NCI-H2227 (cell line): Measurements from ENCODE around the gene TGM2.

Experiments
- DNase-seq: peaks from one replicate; lab custom pipeline; 2025; ENCODE audit not compliant: unreplicated experiment; lab: John Stamatoyannopoulos, UW

TGM2 gene

DNA sequence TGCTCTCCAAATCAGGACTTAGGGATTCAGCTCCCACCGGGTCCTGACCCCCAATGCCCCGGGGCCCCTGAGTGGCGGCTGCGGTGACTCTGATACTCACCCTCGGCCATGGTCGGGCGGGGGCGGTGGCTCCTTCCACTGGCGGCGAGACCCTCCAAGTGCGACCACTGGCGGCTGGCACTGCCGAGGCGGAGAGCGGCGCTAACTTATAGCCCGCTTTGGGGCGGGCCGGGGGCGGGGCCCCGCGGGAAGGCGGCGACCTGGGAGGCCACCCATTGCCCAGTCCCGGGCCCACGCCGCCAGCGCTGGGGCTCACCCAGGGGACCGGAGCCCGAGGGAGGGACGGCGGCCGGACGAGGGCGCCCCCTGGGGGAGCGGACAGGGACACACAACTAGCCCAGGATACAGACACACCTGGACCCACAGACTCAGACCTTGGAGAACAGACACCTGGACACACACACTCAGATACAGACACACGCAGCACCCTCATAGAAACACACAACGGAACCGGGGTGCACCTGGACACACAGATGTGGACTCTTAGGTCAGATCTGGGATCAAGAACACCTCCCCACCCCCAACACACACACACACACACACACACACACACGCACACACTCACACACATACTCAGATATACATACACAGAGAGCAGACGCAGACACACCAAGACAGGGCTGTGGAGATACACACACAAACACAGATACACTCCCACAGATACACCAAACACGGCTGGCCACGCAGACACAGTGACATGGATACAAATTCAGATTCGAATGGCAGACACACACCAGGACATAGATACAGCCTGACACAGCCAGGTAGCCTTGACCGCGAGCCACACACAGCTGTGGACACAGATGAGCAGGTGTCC, at the start of gene TGM2:
TGM2 (minus strand) TSS at position 182 of the 877 bp plus-strand sequence; CDS start at position 110, 72 bp downstream.
- peak; percentile 65 for DNase-seq

DNA sequence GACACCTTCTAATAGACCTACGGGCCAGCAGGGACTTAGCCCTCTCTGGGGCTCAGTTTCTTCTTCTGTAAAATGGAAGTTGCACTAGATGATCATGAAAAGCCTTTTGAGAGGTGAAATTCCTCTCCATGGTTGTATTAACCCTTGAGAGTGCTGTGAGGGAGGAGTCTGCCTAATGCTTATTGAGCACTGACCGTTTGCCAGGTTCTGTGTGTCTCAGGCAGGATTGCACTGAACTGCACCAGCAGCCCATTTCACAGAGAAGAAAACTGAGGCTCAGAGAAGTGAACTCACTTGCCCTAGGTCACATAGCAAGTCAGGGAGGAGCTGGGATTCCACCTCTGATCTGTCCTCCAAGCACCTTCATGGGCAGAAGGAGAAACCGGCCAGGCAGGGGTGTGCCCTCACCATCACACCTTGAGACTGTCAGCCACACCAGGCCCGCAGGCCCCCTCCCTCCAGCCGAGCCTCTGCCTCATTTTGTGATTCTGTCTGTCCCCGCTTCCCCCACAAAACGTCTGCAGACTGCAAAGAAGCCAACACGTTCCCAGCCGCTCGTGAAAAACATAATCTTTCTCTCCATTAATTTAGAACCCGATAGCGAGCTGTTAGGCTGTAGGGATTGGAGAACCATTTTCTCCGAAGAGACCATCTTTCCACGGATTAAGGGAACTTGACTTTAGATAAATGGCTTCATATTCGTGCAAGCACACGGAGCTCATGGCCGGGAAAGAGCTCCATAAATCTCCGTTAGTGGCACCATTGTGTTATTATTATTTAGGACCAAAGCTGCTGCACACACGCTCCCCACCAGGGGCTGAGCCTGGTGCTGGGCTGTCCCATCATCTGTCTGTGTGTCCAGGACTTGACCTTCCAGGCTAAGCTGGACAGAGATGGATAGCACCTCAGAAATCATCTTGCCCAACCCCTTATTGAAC, 49.5 kb upstream of the TGM2 start:
- DNase-seq: no peak

DNA sequence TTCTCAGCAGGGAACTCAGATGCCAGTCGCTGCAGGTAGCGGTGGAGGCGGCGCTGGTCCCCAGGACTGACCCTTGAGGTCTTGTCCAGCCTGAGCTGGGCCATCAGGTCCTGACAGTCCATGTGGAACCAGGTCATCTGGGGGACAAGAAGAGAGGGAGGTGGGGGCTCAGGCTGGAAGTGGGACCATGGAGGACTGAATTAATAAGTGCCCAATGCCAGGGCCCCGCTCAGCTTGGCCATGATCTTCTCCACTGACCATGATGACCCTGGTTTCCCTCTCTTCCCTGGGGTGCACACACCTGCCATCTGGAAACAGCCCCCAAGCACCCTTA, 48.5 kb upstream of the TGM2 start:
- no peak for DNase-seq

DNA sequence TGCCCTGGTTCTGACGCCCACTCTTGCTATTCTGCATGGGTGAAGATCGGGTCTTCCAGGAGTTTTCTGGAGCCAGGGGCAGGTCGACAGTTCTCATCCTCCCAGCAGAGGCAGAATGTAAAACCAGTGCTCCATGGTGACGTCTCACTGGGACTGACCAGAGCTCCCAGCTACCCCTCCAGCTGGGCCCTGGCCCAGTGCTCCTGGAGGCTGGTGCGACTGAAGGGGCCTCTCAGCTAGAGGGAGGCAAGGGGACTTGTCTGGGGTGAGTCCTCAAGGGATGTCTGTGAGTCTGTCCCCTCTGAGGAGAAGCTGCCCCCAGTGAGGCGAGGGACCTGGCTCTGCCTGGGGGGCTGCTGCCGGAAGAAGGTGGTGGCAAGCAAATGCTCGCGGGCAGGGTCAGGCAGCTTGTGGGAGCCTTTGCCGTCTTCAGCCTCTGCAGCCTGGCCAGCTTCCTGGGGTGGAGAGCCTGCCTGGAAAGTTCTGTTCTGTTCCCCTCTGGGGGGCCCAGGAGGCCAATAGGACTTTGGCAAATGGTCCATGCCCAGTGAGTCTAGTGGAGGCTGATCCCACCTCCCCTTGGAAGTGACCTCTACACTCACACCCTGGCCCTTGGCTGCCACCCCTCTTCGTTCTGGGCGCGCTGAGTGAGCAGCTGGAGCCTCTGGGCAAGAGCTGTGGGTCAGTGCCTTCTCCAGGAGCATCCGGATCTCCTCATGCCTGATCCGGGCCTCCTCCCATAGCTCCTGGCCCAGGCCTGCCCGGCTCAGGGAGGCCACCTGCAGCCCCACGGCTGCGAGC, 47.9 kb upstream of the TGM2 start:
- DNase-seq: no peak

DNA sequence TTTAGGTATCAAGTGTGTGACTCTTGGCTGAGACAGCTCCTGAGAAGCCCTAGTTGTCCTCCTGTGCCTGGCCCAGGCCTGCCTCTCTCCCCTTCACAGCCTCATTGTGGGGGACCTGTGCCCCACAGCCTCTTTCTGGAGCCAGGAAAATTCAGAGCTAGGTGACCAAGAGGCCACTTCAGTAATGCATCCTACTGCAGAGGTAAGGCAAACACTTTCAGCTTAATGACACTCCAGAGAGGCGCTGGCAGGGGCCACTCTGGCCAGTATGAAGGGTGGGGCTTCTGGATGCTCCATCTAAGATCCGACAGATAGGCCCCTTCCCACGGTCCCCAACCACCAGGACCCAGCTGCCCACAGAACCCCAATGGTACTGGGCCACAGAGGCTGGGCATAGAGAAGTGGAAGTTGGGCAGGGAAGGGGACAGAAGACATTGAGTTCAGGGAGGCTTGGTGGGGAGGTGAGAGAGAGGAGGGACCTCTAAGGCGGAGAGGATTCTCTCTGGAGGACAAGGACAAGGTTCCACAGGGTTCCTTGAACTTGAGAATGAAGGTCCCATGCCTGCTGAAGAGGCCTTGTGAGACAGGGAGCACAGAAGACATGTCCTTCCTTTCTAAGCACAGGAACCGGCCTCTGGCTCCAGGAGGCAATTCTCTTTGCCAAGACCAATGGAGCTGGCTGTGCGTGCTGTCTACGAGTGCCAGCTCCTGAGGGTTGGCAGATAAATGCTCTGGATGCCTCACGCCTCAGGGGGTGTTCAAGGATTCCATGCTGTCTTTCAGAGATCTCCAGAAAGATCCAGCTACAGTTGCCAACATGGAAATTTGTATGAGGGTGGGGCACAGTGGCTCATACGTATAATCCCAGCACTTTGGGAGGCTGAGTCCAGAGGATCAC, 46.4 kb upstream of the TGM2 start:
- no peak for DNase-seq

DNA sequence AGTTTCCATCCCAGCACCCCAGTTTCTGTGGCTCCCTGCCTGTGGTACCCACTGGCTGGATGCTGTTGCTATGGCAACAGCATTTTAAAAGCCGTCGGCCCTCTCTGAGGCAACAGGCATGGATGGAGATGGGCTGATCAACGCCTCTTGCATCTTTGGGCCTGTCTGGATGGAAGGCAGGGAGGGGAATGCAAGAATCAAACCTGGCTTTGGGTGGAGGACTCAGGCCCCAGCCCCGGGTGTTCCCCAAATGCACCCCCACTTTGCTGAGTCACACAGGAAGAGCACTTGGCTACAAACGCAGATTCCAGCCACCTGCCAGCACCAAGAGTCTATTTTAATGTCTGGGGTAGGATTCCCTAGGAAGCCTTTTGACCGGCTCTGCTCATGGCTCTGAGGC, 45.7 kb upstream of the TGM2 start:
- DNase-seq: peak; percentile 17

DNA sequence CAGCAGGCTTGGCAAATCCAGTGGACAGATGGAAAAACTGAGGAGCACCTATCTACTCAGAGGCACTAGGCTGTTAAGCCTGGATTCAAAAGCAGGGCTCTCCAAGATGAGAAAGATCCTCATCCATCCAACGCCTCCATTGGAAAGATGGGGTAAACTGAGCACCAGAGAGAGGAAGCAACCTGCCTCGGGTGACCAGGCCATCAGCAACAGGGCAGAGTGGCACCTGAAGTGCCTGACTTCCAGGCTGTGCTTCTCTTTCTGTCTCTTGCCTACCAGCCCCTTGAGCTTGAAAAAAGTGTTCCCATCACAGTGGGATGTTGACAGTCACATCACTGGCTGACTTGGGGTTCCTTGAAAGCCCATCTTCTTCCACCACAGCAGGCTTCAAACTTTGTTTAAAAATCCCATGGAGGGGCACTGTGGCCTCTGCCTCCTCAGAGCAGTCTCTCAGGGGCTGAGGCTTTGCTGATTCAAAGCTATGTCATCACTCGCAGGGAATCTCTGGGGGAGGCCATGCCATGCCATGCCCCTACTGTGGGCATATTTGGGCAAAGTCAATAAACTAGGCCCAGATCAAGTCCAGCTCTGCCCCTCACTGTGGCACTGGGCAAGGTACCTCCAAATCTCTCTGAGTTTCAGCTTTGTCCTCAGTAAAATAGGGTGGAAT, 44.8 kb upstream of the TGM2 start:
- DNase-seq: no peak

DNA sequence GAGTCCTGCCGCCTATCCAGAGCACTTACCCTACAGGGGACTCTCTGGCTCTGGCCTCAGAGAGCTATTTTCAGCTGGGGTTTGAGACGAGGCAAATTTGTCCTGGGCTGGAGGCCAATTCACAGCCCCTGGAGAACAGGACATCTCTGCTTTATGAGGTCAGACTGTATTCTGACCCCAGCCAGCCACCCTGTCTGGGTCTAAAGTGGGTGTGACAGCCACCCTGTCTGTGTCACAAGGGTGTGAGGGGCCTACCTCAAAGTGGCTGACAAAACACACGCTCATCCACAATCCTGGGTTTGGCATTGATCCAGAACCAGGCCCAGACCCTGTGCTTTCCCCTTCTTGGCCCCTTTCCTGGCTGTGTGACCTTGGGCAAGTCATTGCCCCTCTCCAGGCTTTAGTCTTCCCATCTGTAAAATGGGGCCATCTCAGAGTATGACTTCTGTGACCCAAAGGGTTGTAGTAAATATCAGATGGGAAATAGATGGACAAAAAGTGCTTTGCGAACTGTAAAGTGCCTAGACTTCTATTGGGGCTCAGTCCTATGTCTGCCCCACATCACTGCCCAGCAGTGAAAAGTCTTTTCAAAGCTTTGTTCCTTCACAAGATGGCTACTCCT, 44.1 kb upstream of the TGM2 start:
- DNase-seq: no peak

DNA sequence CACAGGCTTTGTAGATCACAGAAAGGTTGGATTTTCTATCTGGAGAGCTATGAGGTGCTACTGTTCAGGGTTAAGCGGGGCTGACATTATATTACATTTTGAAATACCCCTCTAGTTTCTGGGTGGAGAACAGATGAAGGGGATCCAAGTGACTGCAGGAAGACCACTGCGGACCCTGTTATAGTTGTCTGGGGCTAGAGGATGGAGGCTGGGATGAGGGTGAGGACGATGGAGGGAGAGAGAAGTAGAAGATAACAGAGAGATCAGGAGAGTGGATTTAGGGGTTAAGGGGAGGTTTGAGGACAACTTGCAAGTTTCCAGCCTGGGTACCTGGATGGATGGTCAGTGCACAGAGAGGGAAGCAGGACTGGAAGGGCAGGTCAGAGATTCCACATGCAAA, 43.5 kb upstream of the TGM2 start:
- DNase-seq: no peak

DNA sequence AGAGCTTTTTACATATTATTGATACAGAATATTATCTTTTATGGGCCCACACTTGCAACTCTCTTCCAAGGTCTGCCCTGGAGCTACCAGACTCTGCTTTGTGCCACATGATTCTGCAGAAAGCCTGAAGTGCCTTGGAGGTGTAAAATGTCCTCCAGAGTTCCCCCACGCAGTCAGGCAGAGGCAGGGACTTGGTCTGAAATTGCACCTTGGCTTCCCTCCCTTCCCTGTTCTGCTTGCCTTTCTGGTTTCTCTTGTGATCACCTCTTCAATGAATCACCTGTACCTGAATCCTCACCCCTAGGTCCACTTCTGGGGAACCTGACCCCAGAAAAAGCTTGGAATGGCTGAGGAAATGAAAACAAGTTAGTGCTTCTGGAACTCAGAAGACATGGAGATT, 43.0 kb upstream of the TGM2 start:
- DNase-seq: no peak

DNA sequence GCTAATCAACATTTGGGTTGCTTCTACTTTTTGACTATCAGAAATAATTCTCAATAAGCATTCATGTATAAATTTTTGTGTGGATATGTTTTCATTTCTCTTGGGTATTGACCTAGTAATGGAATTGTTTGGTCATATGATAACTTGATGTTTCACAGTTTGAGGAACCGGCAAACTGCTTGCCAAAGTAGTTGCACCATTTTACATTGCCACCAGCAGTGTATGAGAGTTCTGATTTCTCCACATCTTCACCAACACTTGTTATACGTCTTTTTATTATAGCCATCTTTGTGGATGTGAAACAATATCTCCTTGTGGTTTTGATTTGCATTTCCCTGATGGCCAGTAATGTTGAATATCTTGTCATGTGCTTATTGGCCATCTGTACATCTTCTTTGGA, 42.6 kb upstream of the TGM2 start:
- no peak for DNase-seq

DNA sequence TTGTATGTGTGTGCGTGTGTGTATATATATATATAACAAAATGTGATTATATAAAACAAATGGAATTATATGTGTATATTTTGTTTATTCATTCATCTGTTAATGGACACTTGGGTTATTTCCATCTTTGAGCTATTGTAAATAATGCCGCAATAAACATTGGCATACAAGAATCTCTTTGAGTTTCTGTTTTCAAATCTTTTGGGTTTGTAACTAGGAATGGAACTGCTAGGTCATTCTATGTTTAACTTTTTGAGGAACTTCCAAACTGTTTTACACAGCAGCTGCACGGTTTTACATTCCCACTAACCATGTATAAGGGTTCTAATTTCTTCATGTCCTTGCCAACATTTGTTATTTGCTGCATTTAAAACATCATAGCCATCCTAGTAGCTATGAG, 39.9 kb upstream of the TGM2 start:
- no peak for DNase-seq

DNA sequence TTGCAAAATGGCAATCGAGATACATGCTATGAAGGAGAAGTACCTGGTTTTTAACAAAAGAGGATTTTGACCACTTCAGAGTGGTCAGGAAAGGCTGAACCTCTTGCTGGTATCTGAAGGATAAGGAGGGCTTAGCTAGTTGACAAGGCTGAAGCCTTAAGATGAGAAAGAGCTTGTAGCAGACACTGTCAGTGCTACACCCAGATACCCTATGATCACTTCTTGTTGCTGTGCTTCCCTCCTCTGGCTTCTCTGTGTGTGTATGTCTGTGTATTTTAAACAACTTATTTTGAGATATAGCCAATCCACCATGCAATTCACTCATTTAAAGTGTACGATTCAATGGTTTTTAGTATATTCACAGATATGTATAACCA, 38.9 kb upstream of the TGM2 start:
- DNase-seq: no peak

DNA sequence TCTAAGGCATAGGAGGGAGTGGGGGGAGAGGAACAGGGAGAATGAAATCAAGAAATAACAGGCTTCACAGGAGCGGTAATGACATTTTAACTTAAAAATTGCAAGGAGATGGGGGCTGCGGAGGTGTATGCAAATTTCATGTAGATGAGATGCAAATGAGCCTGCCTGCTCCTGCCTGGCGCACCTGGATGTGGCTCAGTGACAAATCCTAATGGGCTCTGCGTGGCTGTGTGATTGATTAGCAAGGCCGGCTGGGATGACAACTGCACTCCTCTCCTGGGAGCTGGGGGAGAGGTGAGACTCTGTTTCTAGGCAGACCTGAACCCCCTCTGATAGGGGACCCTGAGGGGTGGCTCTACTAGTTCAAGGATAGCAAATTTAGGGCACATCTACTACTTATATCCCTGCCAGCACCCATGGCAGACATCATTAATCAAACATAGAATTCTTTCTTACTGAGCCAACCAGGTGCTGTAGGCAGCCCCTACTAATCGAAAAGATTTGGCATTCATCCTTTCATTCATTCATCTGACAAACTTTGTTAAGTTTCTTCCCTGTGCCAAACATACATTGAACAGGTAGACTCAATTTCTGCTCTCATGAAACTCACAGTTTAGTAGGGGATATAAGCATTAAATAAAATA, 38.4 kb upstream of the TGM2 start:
- no peak for DNase-seq

DNA sequence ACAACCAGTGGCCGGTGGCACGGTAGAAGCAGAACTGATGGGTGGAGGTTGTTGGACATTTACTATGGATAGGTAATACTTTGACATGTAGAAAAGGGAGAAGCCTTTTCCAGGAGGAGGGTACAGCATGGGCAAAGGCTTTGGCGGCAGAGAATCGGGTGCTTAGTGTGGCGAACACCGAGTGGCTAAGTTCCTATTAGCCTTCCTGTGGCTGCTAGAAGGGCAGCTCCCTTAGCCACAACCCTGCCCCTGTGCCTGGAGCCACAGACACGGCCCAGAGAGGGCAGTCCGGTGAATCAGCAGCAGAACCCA, 37.9 kb upstream of the TGM2 start:
- DNase-seq: no peak

DNA sequence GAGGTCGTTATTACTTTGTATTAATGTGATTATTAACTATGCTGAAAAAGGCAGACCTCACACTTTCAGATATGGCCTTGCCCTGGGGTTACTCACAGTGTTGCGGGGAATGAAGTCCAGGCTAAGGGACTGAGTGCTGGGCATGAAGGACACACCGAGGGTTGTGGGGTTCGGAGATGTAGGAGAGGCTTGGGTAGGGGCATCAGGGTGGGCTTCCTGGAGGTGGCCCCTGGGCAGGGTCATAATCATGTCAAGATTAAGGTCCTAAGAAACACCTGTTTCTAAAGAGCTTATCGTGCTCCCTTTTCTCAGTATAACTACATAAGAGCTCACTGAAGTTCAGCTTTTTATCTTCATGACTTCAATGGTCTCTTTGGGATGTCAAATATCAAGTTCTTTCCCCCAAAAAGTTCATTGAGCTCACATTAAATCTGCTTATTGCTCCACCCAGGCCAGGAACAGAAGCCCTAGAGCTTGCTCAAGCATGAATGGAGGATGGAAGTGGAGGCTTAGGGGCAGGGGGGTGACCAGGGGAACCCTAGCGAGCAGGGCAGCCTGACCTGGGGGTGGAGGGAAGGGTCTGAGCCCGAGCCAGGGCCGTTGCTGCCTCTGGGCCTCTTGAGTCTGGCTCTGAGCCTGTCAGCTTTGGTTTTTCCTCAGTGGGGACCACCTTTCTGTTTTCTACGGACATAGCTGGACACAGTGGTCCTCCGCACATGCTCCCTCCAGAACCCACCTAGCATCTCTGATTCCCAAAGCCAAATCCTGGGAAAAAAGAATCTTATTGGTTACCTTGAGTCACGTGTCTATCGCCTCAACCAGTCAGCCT, 37.3 kb upstream of the TGM2 start:
- no peak for DNase-seq

DNA sequence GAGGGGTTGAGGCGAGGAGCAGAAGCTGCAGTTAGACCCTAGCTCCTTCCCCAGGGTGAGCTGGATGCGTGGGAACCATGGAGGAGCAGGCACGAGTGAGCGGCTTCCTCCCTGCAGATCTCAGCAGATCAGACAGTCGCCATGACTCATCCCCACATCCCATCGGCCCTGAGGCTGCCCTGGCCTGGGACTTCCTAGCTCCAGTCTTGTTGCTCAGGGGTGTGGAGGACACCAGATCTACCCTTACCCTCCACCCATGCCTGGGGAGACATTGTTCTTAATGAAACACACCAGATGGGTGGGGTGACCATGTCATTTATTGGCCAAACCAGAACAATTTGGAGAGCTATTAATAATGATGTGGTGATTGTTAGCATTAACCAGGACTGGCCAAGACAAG, 36.3 kb upstream of the TGM2 start:
- no peak for DNase-seq

DNA sequence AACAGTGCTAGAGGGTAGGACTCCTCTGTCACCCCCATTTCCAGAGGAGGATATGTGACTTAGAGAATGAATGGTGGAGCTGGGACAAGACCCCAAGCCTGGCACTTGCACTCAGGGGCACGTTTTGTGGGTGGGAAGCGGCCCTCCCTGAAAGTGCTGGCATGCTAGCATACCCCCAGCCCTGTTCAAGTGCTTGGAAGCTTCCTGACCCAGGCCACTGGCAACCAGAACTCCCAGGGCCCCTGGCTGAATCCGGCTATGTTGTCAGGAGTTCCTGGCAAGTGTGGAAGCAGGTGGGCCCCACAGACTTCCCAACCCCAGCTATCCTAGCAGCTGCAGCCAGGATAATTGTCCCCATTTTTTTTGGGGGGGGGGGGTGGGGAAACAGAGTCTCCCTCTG, 35.6 kb upstream of the TGM2 start:
- DNase-seq: no peak
